Vagina (tissue), 2 donors: ENCODE measurements around the gene MAPK11. TPM values are rescaled to one million over a fixed set of nuclear protein-coding genes. Genes with fewer than 3 reads are reported as not detected.
A peak's percentile ranks its signal among the peaks of the same experiment; 100 is the strongest.

ENCODE experiments used
- DNase-seq, 2 donors: peaks; one replicate each; pipeline ENCODE4 v3.0.0-alpha.2; 2017; ENCODE audit errors: extremely low spot score in 2 of 2
- H3K27ac ChIP-seq: fragments of 200-600 bp; sonication (generic); one replicate; pipeline ENCODE4 v1.5.1; 2019
- H3K27me3 ChIP-seq: fragments of 200-600 bp; sonication (generic); one replicate; pipeline ENCODE4 v1.5.1; 2019
- H3K36me3 ChIP-seq, 2 donors: fragments of 200-600 bp; sonication (generic); one replicate each; pipeline ENCODE4 v1.5.1; 2017 to 2019
- H3K4me1 ChIP-seq: fragments of 200-600 bp; sonication (generic); one replicate; pipeline ENCODE4 v1.5.1; 2019
- H3K4me3 ChIP-seq, 2 donors: fragments of 200-600 bp; sonication (generic); 1 replicate in 1 of 2; 2 replicates in 1 of 2; pipeline ENCODE4 v1.5.1; 2016 to 2019
- H3K9me3 ChIP-seq: fragments of 200-600 bp; sonication (generic); one replicate; pipeline ENCODE4 v1.5.1; 2019
- POLR2A ChIP-seq, 2 donors: fragments of 450-650 bp; IDR thresholded peaks; one replicate each; pipeline ENCODE4 v1.6.1; 2017; ENCODE audit warnings: antibody characterized with exemption in 2 of 2, mild to moderate bottlenecking in 2 of 2, moderate library complexity in 2 of 2
- POLR2AphosphoS5 ChIP-seq, 2 donors: sonication (generic); formaldehyde crosslinking; IDR thresholded peaks; one replicate each; pipeline ENCODE4 v1.9.0; 2017; ENCODE audit warnings: antibody characterized with exemption in 2 of 2, mild to moderate bottlenecking in 2 of 2, low read depth in 1 of 2; ENCODE audit not compliant: insufficient read depth in 1 of 2
- intact Hi-C: fragments of 100-400 bp; cut with DNase I; formaldehyde crosslinking; loops from one replicate; pipeline ENCODE4 v1.15.1; 2023
- total RNA-seq: library from RNA; depleted of rRNA; stranded (reverse); fragments of >200 nt; gene quantifications from one replicate; pipeline ENCODE4 v1.2.3, GENCODE V29; 2016
- TF ChIP-seq, protein P1 (sequence below), 3 experiments: fragments of 450-650 bp in 2 of 3; fragments of 200-600 bp in 1 of 3; sonication (generic) in 1 of 3; IDR thresholded peaks; one replicate each; pipeline ENCODE4 v1.5.1; 2017 to 2019; ENCODE audit warnings: antibody characterized with exemption in 3 of 3, mild to moderate bottlenecking in 2 of 3, moderate library complexity in 2 of 3

Gene MAPK11
- total RNA-seq, 1 donor from 2014 or later: 7.4 TPM

DNA sequence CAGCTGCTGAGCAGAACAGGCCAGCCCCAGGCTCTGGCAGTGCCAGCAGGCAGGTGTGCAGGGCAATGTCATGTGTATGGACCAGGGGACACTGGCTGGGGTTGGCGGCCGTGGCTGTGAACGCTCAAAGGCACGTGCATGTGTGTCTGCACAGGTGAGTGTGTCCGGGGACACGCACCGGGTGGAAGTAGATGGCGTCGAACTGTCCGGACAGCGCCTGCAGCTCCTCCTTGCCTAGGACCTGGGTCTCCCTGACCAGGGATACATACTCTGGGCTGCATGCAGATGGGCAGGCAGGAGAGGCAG is 20.0 kb downstream of the MAPK11 start:
- H3K4me1 ChIP-seq: peaks cover 56% of the 10 kb centered on the region
- no peaks in the 10 kb centered on the region for H3K9me3 ChIP-seq
- peak overlapping the region; percentile 79 for H3K27ac ChIP-seq
- H3K4me3 ChIP-seq: peak overlapping the region; percentile 60 to 88
- TF ChIP-seq POLR2A (IDR thresholded peaks at IDR 0.05): no peak
- no peak for TF ChIP-seq POLR2AphosphoS5 (IDR thresholded peaks at IDR 0.05; ENCODE audit: insufficient read depth in 1 of 2, low read depth in 1 of 2)
- TF ChIP-seq, protein P1, sequence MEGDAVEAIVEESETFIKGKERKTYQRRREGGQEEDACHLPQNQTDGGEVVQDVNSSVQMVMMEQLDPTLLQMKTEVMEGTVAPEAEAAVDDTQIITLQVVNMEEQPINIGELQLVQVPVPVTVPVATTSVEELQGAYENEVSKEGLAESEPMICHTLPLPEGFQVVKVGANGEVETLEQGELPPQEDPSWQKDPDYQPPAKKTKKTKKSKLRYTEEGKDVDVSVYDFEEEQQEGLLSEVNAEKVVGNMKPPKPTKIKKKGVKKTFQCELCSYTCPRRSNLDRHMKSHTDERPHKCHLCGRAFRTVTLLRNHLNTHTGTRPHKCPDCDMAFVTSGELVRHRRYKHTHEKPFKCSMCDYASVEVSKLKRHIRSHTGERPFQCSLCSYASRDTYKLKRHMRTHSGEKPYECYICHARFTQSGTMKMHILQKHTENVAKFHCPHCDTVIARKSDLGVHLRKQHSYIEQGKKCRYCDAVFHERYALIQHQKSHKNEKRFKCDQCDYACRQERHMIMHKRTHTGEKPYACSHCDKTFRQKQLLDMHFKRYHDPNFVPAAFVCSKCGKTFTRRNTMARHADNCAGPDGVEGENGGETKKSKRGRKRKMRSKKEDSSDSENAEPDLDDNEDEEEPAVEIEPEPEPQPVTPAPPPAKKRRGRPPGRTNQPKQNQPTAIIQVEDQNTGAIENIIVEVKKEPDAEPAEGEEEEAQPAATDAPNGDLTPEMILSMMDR (IDR thresholded peaks at IDR 0.05): no peak
- intact Hi-C loops: loop anchor here (5.0 kb wide), 2 partner anchors 77 to 92 kb away; partner anchors contain the start of genes DENND6B and PPP6R2
- no peaks in the 10 kb centered on the region for H3K27me3 ChIP-seq
- DNase-seq: no peak
- H3K36me3 ChIP-seq: peaks cover 0 to 10% of the 10 kb centered on the region in 2 donors

DNA sequence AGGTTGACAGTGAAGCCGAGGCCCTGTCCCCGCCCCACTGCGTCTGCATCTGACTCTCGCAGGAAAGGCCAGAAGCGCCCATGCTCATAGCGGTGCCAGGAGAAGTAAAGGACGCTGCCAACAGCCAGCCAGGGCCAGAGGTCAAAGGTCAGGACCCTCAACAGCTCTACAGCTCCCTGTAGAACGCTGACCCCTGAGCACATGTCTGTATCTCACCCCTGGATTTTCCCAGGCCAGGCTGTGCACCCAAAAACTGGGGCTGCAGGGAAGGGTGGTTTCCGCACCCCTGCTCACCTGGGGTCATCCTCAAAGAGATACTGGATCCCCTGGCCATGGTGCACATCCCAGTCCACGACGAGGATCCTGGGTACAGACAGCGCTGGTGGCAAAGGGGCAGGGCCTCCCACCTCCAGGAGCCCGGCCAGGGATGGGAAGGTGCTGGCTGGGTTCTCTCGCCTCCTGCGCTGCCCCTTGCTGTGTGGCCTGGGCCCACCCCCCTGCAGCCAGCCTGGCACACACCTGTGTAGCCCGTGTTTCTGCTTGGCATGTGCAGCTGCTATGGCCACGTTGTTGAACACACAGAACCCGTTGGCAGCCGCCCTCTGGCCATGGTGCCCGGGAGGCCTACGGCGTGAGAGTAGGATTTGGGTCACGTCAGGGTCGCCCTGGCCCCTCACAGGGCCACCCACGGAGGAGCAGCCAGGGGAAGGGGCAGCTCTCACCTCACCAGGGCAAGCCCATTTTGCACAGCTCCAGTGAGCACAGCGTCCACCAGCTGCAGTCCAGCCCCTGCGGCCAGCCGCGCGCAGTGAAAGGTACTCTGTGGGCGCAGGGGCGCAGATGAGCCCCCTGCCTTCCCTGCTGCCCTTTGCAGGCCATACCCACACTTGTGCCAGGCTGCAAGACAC is 20.6 kb downstream of the MAPK11 start:
- Histone ChIP-seq H3K9me3 (no peaks in the 10 kb centered on the region), H3K36me3 (peaks cover 0 to 10% of the 10 kb centered on the region in 2 donors), H3K27ac (no peak overlapping the region), H3K4me1 (peaks cover 57% of the 10 kb centered on the region), H3K4me3 (peak overlapping the region; percentile 60 to 88), H3K27me3 (no peaks in the 10 kb centered on the region)
- no peak for DNase-seq
- intact Hi-C loops: loop anchor here (5.0 kb wide), 2 partner anchors 78 to 93 kb away; partner anchors contain the start of genes DENND6B and PPP6R2
- TF ChIP-seq POLR2AphosphoS5 (IDR thresholded peaks at IDR 0.05; ENCODE audit: insufficient read depth in 1 of 2, low read depth in 1 of 2) (no peak), POLR2A (IDR thresholded peaks at IDR 0.05) (no peak)
- TF ChIP-seq, protein P1 (IDR thresholded peaks at IDR 0.05): no peak

DNA sequence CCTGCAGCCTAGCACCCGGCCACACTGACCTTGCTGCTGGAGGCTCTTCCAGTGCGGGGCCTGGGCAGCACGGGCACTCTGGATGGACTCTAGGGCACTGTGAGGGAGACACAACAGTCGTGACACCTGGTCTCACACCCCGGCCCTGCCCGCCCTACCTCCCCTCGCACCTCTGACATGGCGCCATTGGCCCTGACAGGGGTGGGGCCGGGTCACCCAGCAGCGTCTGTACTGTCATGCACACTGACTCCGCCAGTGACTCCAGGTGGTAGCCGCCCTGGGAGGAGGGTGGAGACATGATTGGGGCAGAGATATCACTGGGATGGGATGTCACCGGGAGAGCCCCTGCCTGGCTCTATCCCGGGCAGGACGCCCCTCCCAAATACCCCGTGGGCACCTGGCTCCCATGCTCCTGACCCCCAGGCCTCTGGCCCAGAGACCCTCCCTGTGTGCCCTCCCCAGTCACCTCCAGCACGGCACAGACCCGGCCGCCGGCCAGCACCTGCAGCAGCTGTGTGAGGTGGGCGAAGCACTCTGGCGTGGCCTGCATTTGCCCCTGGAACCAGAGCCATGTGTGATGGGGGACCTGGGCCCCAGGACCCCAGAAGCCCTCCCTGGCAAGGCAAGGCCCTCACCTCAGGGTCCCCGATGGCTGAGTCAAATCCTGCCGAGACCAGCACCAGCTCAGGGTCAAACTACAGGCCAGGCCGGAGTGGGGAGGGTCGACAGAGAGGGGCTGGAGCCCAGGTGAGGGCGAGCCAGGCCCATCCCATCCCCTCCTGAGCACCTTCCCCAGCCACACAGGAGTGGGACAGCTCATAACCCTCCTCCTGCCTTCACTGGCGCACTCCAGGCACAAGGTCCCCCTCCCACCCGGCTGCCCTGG is 21.7 kb downstream of the MAPK11 start:
- no peak for DNase-seq
- Histone ChIP-seq H3K27me3 (no peaks in the 10 kb centered on the region), H3K36me3 (peaks cover 0 to 10% of the 10 kb centered on the region in 2 donors), H3K9me3 (no peaks in the 10 kb centered on the region), H3K4me1 (peaks cover 67% of the 10 kb centered on the region), H3K4me3 (no peak overlapping the region), H3K27ac (no peak overlapping the region)
- TF ChIP-seq POLR2A (IDR thresholded peaks at IDR 0.05) (no peak), POLR2AphosphoS5 (IDR thresholded peaks at IDR 0.05; ENCODE audit: insufficient read depth in 1 of 2, low read depth in 1 of 2) (no peak)
- TF ChIP-seq, protein P1 (IDR thresholded peaks at IDR 0.05): no peak
- intact Hi-C loops: no loop called here

DNA sequence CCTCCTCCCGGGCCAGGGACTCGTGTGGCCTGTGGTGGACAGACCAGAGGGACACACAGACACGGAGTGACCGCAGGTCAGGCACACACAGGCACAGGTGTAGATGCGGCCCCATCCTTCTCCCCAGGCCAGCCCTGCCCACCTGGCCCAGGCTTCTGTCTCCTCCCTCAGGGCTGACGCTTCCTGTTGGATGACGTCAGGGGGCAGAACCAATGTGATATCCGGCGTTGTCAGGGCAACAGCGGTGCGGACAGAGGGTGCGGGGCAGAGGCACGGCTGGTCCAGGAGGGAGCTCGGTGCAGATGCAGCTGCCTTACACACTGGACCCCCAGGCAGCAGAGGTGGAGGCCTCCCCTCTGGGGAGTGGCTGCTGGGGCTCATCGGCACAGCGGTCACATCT is 22.4 kb downstream of the MAPK11 start:
- peaks cover 74% of the 10 kb centered on the region for H3K4me1 ChIP-seq
- TF ChIP-seq POLR2A (IDR thresholded peaks at IDR 0.05): no peak
- TF ChIP-seq, protein P1 (IDR thresholded peaks at IDR 0.05): no peak
- no peak for TF ChIP-seq POLR2AphosphoS5 (IDR thresholded peaks at IDR 0.05; ENCODE audit: insufficient read depth in 1 of 2, low read depth in 1 of 2)
- no peak overlapping the region for H3K4me3 ChIP-seq
- H3K27me3 ChIP-seq: no peaks in the 10 kb centered on the region
- no peaks in the 10 kb centered on the region for H3K9me3 ChIP-seq
- DNase-seq: no peak
- intact Hi-C loops: no loop called here
- no peak overlapping the region for H3K27ac ChIP-seq
- peaks cover 0 to 10% of the 10 kb centered on the region in 2 donors for H3K36me3 ChIP-seq
